H1 (cell line): ENCODE results near the gene FGFBP2. TPM values are rescaled to one million over a fixed set of nuclear protein-coding genes. Genes with fewer than 3 reads are reported as not detected.

Experiments
- CTCF ChIA-PET: fragments of 300-600 bp; sonication (Branson Sonifier 250); formaldehyde crosslinking; loops from one replicate; lab custom pipeline; 2021; ENCODE audit not compliant: partially characterized antibody; lab: Charles Lee
- POLR2A ChIA-PET: fragments of 300-600 bp; sonication (Branson Sonifier 250); formaldehyde crosslinking; loops from one replicate; lab custom pipeline; 2021; ENCODE audit warnings: inconsistent platforms; ENCODE audit not compliant: partially characterized antibody; lab: Charles Lee
- DNase-seq, 2 experiments: peaks; one replicate each; pipeline versions ENCODE4 v3.0.0 to v3.0.0-alpha.2; 2010 to 2022; ENCODE audit warnings: low spot score in 2 of 2, low read depth in 1 of 2, mixed read lengths in 1 of 2
- FAIRE-seq: peaks from 2 replicates; lab custom pipeline; 2011; peaks lifted over from hg19 to GRCh38; lab: Jason Lieb, UNC
- H2AFZ ChIP-seq: 2 replicates; pipeline ENCODE4 v1.8.1; 2012; ENCODE audit warnings: low read length, inconsistent platforms
- H2AK5ac ChIP-seq: 2 replicates; pipeline ENCODE4 v1.6.1; 2013; ENCODE audit warnings: low read depth, low read length
- H2BK120ac ChIP-seq: replicated peaks from 2 replicates; pipeline ENCODE3; 2013; ENCODE audit warnings: low read depth, low read length, inconsistent platforms
- H2BK12ac ChIP-seq: 2 replicates; pipeline ENCODE4 v1.6.1; 2013; ENCODE audit warnings: low read depth, low read length
- H2BK15ac ChIP-seq: 2 replicates; pipeline ENCODE4 v1.6.1; 2013; ENCODE audit warnings: low read length
- H2BK20ac ChIP-seq: 2 replicates; pipeline ENCODE4 v1.6.1; 2013; ENCODE audit warnings: low read length
- H2BK5ac ChIP-seq: 2 replicates; pipeline ENCODE4 v1.6.1; 2013; ENCODE audit warnings: low read depth, low read length
- H3K14ac ChIP-seq: 2 replicates; pipeline ENCODE4 v1.6.1; 2013; ENCODE audit warnings: inconsistent platforms; ENCODE audit not compliant: insufficient read length
- H3K18ac ChIP-seq: 2 replicates; pipeline ENCODE4 v1.6.1; 2013; ENCODE audit warnings: low read length; ENCODE audit errors: extremely low read depth
- H3K23ac ChIP-seq: 2 replicates; pipeline ENCODE4 v1.6.1; 2013; ENCODE audit warnings: inconsistent platforms; ENCODE audit not compliant: insufficient read length
- H3K23me2 ChIP-seq: 2 replicates; pipeline ENCODE4 v1.6.1; 2013; ENCODE audit warnings: low read depth, low read length
- H3K27ac ChIP-seq: 2 replicates; pipeline ENCODE4 v1.6.1; 2011; ENCODE audit warnings: low read depth, low read length, inconsistent platforms
- H3K27me3 ChIP-seq, 4 experiments: replicated peaks in 1 of 4; 1 replicate in 1 of 4; 2 replicates in 3 of 4; pipeline versions ENCODE4 v1.6.1 to v1.8.1; 2011 to 2013; ENCODE audit warnings: low read length in 3 of 4, mild to moderate bottlenecking in 3 of 4, inconsistent platforms in 2 of 4, mixed read lengths in 2 of 4, moderate library complexity in 1 of 4; ENCODE audit not compliant: control insufficient read depth in 3 of 4, insufficient read depth in 3 of 4; ENCODE audit errors: extremely low read depth in 1 of 4
- H3K36me3 ChIP-seq, 4 experiments: 2 replicates each; pipeline versions ENCODE4 v1.6.1 to v1.8.1; 2011 to 2013; ENCODE audit warnings: mild to moderate bottlenecking in 4 of 4, low read length in 3 of 4, moderate library complexity in 2 of 4, control low read depth in 1 of 4, inconsistent platforms in 1 of 4; ENCODE audit not compliant: insufficient read depth in 4 of 4, control insufficient read depth in 2 of 4
- H3K4ac ChIP-seq: replicated peaks from 2 replicates; pipeline ENCODE3; 2013; ENCODE audit warnings: low read length, low read depth, mixed read lengths, inconsistent platforms; ENCODE audit not compliant: insufficient read length
- H3K4me1 ChIP-seq, 4 experiments: replicated peaks in 1 of 4; 1 replicate in 1 of 4; 2 replicates in 3 of 4; pipeline versions ENCODE4 v1.6.1 to v1.8.1; 2011 to 2013; ENCODE audit warnings: low read length in 3 of 4, inconsistent platforms in 2 of 4, mixed read lengths in 1 of 4; ENCODE audit not compliant: insufficient read depth in 4 of 4, control insufficient read depth in 3 of 4
- H3K4me2 ChIP-seq, 2 experiments: 2 replicates each; pipeline versions ENCODE4 v1.6.1 to v1.8.1; 2011 to 2013; ENCODE audit warnings: low read depth in 2 of 2, low read length in 2 of 2, control low read depth in 1 of 2, inconsistent platforms in 1 of 2, mild to moderate bottlenecking in 1 of 2; ENCODE audit not compliant: insufficient read depth in 1 of 2
- H3K4me3 ChIP-seq, 4 experiments: fragments of 200-600, 300-600 bp in 1 of 4; sonication (generic), shearing (Covaris generic), sonication (Bioruptor Twin) in 1 of 4; 2 replicates each; pipeline versions ENCODE4 v1.5.1 to v1.8.1; 2011 to 2016; ENCODE audit warnings: low read length in 4 of 4, low read depth in 3 of 4, control low read depth in 2 of 4, inconsistent platforms in 2 of 4, mild to moderate bottlenecking in 2 of 4, mixed read lengths in 1 of 4, moderate library complexity in 1 of 4; ENCODE audit not compliant: insufficient read depth in 2 of 4; ENCODE audit errors: extremely low read depth in 1 of 4
- H3K56ac ChIP-seq: replicated peaks from 2 replicates; pipeline ENCODE3; 2013; ENCODE audit warnings: low read depth, mild to moderate bottlenecking, mixed read lengths, low read length, inconsistent platforms; ENCODE audit not compliant: insufficient read length
- H3K79me1 ChIP-seq: 2 replicates; pipeline ENCODE4 v1.6.1; 2013; ENCODE audit warnings: low read depth, low read length, control low read depth
- H3K79me2 ChIP-seq, 2 experiments: 2 replicates each; pipeline versions ENCODE4 v1.6.1 to v1.8.1; 2012 to 2013; ENCODE audit warnings: low read length in 2 of 2, mild to moderate bottlenecking in 2 of 2, inconsistent platforms in 1 of 2; ENCODE audit not compliant: insufficient read depth in 2 of 2, control insufficient read depth in 1 of 2
- H3K9ac ChIP-seq, 4 experiments: replicated peaks in 1 of 4; 1 replicate in 1 of 4; 2 replicates in 3 of 4; pipeline versions ENCODE4 v1.6.1 to v1.8.1; 2011 to 2013; ENCODE audit warnings: low read depth in 3 of 4, low read length in 3 of 4, control low read depth in 2 of 4, mild to moderate bottlenecking in 2 of 4, moderate library complexity in 2 of 4, inconsistent platforms in 1 of 4; ENCODE audit errors: extremely low read depth in 1 of 4
- H3K9me3 ChIP-seq, 2 experiments: 2 replicates each; pipeline versions ENCODE4 v1.6.1 to v1.8.1; 2012 to 2013; ENCODE audit warnings: mild to moderate bottlenecking in 2 of 2, moderate library complexity in 2 of 2, control low read depth in 1 of 2, inconsistent platforms in 1 of 2, low read depth in 1 of 2, low read length in 1 of 2, mixed read lengths in 1 of 2; ENCODE audit not compliant: insufficient read depth in 2 of 2
- H4K20me1 ChIP-seq, 2 experiments: replicated peaks in 1 of 2; 2 replicates each; pipeline versions ENCODE3 to v1.8.1; 2011 to 2013; ENCODE audit warnings: inconsistent platforms in 2 of 2, low read length in 2 of 2, mild to moderate bottlenecking in 1 of 2; ENCODE audit not compliant: insufficient read depth in 2 of 2, control insufficient read depth in 1 of 2
- H4K5ac ChIP-seq: 2 replicates; pipeline ENCODE4 v1.6.1; 2013; ENCODE audit warnings: low read length, low read depth, mixed read lengths, inconsistent platforms; ENCODE audit not compliant: insufficient read length
- H4K8ac ChIP-seq: 2 replicates; pipeline ENCODE4 v1.8.0; 2013; ENCODE audit warnings: mild to moderate bottlenecking, moderate library complexity, low read length, inconsistent platforms; ENCODE audit not compliant: insufficient read depth; ENCODE audit errors: extremely low read depth
- H4K91ac ChIP-seq: replicated peaks from 2 replicates; pipeline ENCODE3; 2013; ENCODE audit warnings: low read length, mixed read lengths, inconsistent platforms; ENCODE audit not compliant: insufficient read length
- ASH2L ChIP-seq: fragments of 200-600, 300-600 bp; sonication (generic); IDR thresholded peaks from one replicate; pipeline ENCODE4 v1.7.1; 2017; ENCODE audit warnings: low read length
- CBX5 ChIP-seq: fragments of 300-800, 300-1000 bp; sonication (generic); IDR thresholded peaks from 2 replicates; pipeline ENCODE4 v1.7.1; 2016; ENCODE audit warnings: antibody characterized with exemption, low read length, low read depth
- E2F6 ChIP-seq: IDR thresholded peaks from 2 replicates; pipeline ENCODE4 v1.6.1; 2012; ENCODE audit warnings: inconsistent platforms
- EP300 ChIP-seq, 2 experiments: IDR thresholded peaks; 1 replicate in 1 of 2; 2 replicates in 1 of 2; pipeline ENCODE4 v1.6.1; 2011 to 2012; ENCODE audit warnings: low read depth in 2 of 2, low read length in 2 of 2, mild to moderate bottlenecking in 2 of 2, borderline replicate concordance in 1 of 2, inconsistent platforms in 1 of 2, moderate library complexity in 1 of 2
- GABPA ChIP-seq: IDR thresholded peaks from 2 replicates; pipeline ENCODE4 v1.6.1; 2011; ENCODE audit warnings: mild to moderate bottlenecking, low read length, moderate library complexity, borderline replicate concordance; ENCODE audit not compliant: insufficient read depth
- HDAC2 ChIP-seq, 2 experiments: fragments of 300-600 bp in 1 of 2; sonication (generic) in 1 of 2; IDR thresholded peaks; 2 replicates each; pipeline ENCODE4 v1.6.1; 2011 to 2012; ENCODE audit warnings: low read depth in 2 of 2, low read length in 2 of 2, mild to moderate bottlenecking in 2 of 2, moderate library complexity in 2 of 2, borderline replicate concordance in 1 of 2, inconsistent platforms in 1 of 2
- JUN ChIP-seq: IDR thresholded peaks from 2 replicates; pipeline ENCODE4 v1.6.1; 2011; ENCODE audit warnings: low read depth, mild to moderate bottlenecking, improper control_type of control experiment, low read length
- KDM5A ChIP-seq: fragments of 200-600 bp; IDR thresholded peaks from 2 replicates; pipeline ENCODE4 v1.7.1; 2012; ENCODE audit warnings: mild to moderate bottlenecking, low read length, inconsistent platforms, mixed read lengths
- NANOG ChIP-seq: IDR thresholded peaks from 2 replicates; pipeline ENCODE4 v1.6.1; 2011; ENCODE audit warnings: low read length, low read depth, mild to moderate bottlenecking, inconsistent platforms; ENCODE audit not compliant: insufficient read depth, poor library complexity, severe bottlenecking
- RAD21 ChIP-seq, 2 experiments: IDR thresholded peaks in 1 of 2; conservative IDR thresholded peaks in 1 of 2; 2 replicates each; pipeline ENCODE4 v1.6.1; 2011; ENCODE audit warnings: low read depth in 2 of 2, low read length in 2 of 2, improper control_type of control experiment in 1 of 2, inconsistent platforms in 1 of 2, mild to moderate bottlenecking in 1 of 2, moderate library complexity in 1 of 2
- SIN3A ChIP-seq, 2 experiments: IDR thresholded peaks in 1 of 2; conservative IDR thresholded peaks in 1 of 2; 2 replicates each; pipeline ENCODE4 v1.6.1; 2011 to 2012; ENCODE audit warnings: low read length in 2 of 2, improper control_type of control experiment in 1 of 2, low read depth in 1 of 2, mild to moderate bottlenecking in 1 of 2
- TAF7 ChIP-seq: optimal IDR thresholded peaks from 2 replicates; pipeline ENCODE3; 2011; ENCODE audit warnings: low read depth, mild to moderate bottlenecking, inconsistent platforms, low read length, moderate library complexity, borderline replicate concordance
- WGBS, 2 experiments: shearing (Covaris generic) in 1 of 2; methylation state at CpG; one replicate each; pipeline versions ENCODE4 v1.1.6 to v1.1.7; 2013 to 2015; ENCODE audit warnings: low lambda C conversion rate in 2 of 2, mixed read lengths in 2 of 2, inconsistent platforms in 1 of 2, low coverage in 1 of 2, missing lambda C conversion rate in 1 of 2; ENCODE audit not compliant: insufficient replicate concordance in 2 of 2, insufficient coverage in 1 of 2, insufficient read length in 1 of 2; ENCODE audit errors: extremely low coverage in 1 of 2, missing lambda C conversion rate in 1 of 2; 5-methylcytosine and 5-hydroxymethylcytosine counted together
- polyA plus RNA-seq, 7 experiments: library from polyadenylated mRNA; depleted of rRNA in 3 of 7; stranded (reverse) in 5 of 7; unstranded in 2 of 7; fragments of >200 nt in 5 of 7; fragments of 200-250 nt in 2 of 7; gene quantifications; 1 replicate in 5 of 7; 2 replicates in 1 of 7; 4 replicates in 1 of 7; pipeline versions ENCODE4 v1.2.1 to v1.2.3, GENCODE V29; 2011 to 2013; ENCODE audit warnings: missing spikeins in 2 of 7, mixed read lengths in 2 of 7
- total RNA-seq: library from RNA; stranded (reverse); fragmentation: NEBNext Ultra II Directional; extraction: Animal tissue kit (Norgen Biotek cat#: 25700); gene quantifications from 2 replicates; pipeline ENCODE4 v1.2.1, GENCODE V29; 2021

Gene FGFBP2
- total and polyA plus RNA-seq, 2 of the 8 experiments (the other 6 are each of a cell fraction or from before 2014, with no cell fraction given), result 0.15 TPM; not detected in 1

DNA sequence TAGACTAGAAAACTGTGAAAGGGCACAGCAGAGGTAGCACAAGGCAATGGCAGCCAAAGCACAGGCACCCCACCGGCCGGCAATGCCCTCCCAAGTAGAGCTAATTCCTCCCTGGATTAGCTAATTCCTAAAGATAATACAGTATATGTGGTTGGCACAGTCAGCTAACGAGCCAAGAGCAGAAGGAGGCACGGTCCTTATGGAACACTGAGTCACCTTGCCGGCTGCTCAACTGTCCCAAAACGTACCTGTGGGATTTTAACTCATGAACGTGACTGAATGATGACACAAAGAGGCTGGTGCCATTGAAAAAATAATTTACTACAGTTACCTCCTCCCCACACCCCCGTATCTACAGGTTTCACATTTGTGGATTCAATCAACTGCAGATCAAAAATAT lies 15.3 kb downstream of the FGFBP2 start:
- Histone ChIP-seq H3K14ac (no peak overlapping the region), H4K91ac (no peak overlapping the region), H4K20me1 (no peaks in the 10 kb centered on the region), H3K4ac (no peak overlapping the region), H3K18ac (no peak overlapping the region), H2BK12ac (no peak overlapping the region), H2BK20ac (no peak overlapping the region), H3K4me2 (no peak overlapping the region), H3K27me3 (no peaks in the 10 kb centered on the region), H3K9me3 (no peaks in the 10 kb centered on the region), H3K4me3 (no peak overlapping the region), H3K23ac (no peak overlapping the region), H2BK5ac (no peak overlapping the region), H3K27ac (no peak overlapping the region), H2AK5ac (no peak overlapping the region), H3K4me1 (no peaks in the 10 kb centered on the region), H3K9ac (no peak overlapping the region), H2BK15ac (no peak overlapping the region), H3K36me3 (no peaks in the 10 kb centered on the region), H3K23me2 (no peaks in the 10 kb centered on the region), H2AFZ (no peak overlapping the region), H3K79me1 (no peaks in the 10 kb centered on the region), H2BK120ac (no peak overlapping the region), H3K79me2 (no peaks in the 10 kb centered on the region), H3K56ac (no peak overlapping the region), H4K8ac (no peak overlapping the region), H4K5ac (no peak overlapping the region)
- POLR2A ChIA-PET, result no interaction called here
- CTCF ChIA-PET, result interaction anchor here (2.3 to 3.0 kb wide), 3 partner anchors 8 to 143 kb away, joined by 5 to 15 read pairs (median 11); no protein-coding TSS in a partner anchor
- DNase-seq, result no peak
- 93% methylated on average over 8 of the region's 8 CpGs; no CpG with 5 or more reads in 1 of the 2 experiments for WGBS, 2 experiments
- FAIRE-seq, result no peak
- TF ChIP-seq ASH2L (no peak), EP300 (IDR thresholded peaks at IDR 0.05; ENCODE audit: borderline replicate concordance in 1 of 2, low read depth in 2 of 2, low read length in 2 of 2) (no peak), JUN (no peak), SIN3A (conservative IDR thresholded peaks at IDR 0.05 in 1 of 2, IDR thresholded peaks at IDR 0.05 in 1 of 2; ENCODE audit: low read depth in 1 of 2, low read length in 2 of 2) (no peak), TAF7 (no peak), RAD21 (IDR thresholded peaks at IDR 0.05 in 1 of 2, conservative IDR thresholded peaks at IDR 0.05 in 1 of 2; ENCODE audit: low read depth in 2 of 2, low read length in 2 of 2) (no peak), NANOG (no peak), HDAC2 (IDR thresholded peaks at IDR 0.05; ENCODE audit: borderline replicate concordance in 1 of 2, low read depth in 2 of 2, low read length in 2 of 2) (no peak), KDM5A (no peak), E2F6 (no peak), GABPA (no peak), CBX5 (no peak)
